ENCODE measurements around the gene SPRY2.

- no peak for TF ChIP-seq RFX5 (IDR thresholded peaks at IDR 0.05; ENCODE audit: borderline replicate concordance, low read depth, low read length)
- TF ChIP-seq BACH1 (IDR thresholded peaks at IDR 0.05; ENCODE audit: low read length), result no peak
- no peak for TF ChIP-seq RAD21 (IDR thresholded peaks at IDR 0.05 in 1 of 2, conservative IDR thresholded peaks at IDR 0.05 in 1 of 2; ENCODE audit: low read depth in 2 of 2, low read length in 2 of 2)
- TF ChIP-seq SP2 (IDR thresholded peaks at IDR 0.05; ENCODE audit: low read length), result no peak
- TF ChIP-seq KDM1A (IDR thresholded peaks at IDR 0.05; ENCODE audit: borderline replicate concordance, low read length), result no peak
- TF ChIP-seq CTCF (IDR thresholded peaks at IDR 0.05; ENCODE audit: control extremely low read depth in 1 of 3, insufficient read depth in 1 of 3, low read depth in 1 of 3, low read length in 3 of 3), result no peak
- no peak for TF ChIP-seq SIN3A (conservative IDR thresholded peaks at IDR 0.05 in 1 of 2, IDR thresholded peaks at IDR 0.05 in 1 of 2; ENCODE audit: low read depth in 1 of 2, low read length in 2 of 2)
- TF ChIP-seq GABPA (IDR thresholded peaks at IDR 0.05; ENCODE audit: borderline replicate concordance, insufficient read depth, low read length), result no peak
Observed at GRCh38 chr13:80345771-80346510, 5.0 kb upstream of the SPRY2 start.

Data from H1 (cell line).